ENCODE data around the gene RIPOR1.
A peak's percentile ranks its signal among the peaks of the same experiment; 100 is the strongest.

Gene RIPOR1

GRCh38 chr16:67544329-67544841 lies 15.8 kb downstream of the RIPOR1 start:
- no peak for TF ChIP-seq CTCF (IDR thresholded peaks at IDR 0.05; ENCODE audit: control insufficient read depth, insufficient read depth, low read depth, low read length, missing control alignments)
- DNase-seq (ENCODE audit: low read depth): no peak
- no peak overlapping the region for H3K4me3 ChIP-seq (ENCODE audit: control insufficient read depth, low read depth, low read length)

- H3K4me3 ChIP-seq (ENCODE audit: control insufficient read depth, low read depth, low read length): no peak overlapping the region
- no peak for TF ChIP-seq CTCF (IDR thresholded peaks at IDR 0.05; ENCODE audit: control insufficient read depth, insufficient read depth, low read depth, low read length, missing control alignments)
- no peak for DNase-seq (ENCODE audit: low read depth)
These were observed 16.4 kb downstream of the RIPOR1 start for GRCh38 chr16:67544844-67545664.

- no peak for TF ChIP-seq CTCF (IDR thresholded peaks at IDR 0.05; ENCODE audit: control insufficient read depth, insufficient read depth, low read depth, low read length, missing control alignments)
- H3K4me3 ChIP-seq (ENCODE audit: control insufficient read depth, low read depth, low read length): no peak overlapping the region
- DNase-seq (ENCODE audit: low read depth): no peak
These were observed 17.0 kb downstream of the RIPOR1 start for GRCh38 chr16:67545665-67546024.

- DNase-seq (ENCODE audit: low read depth): no peak
- H3K4me3 ChIP-seq (ENCODE audit: control insufficient read depth, low read depth, low read length): no peak overlapping the region
- TF ChIP-seq CTCF (IDR thresholded peaks at IDR 0.05; ENCODE audit: control insufficient read depth, insufficient read depth, low read depth, low read length, missing control alignments): no peak
These were observed 17.5 kb downstream of the RIPOR1 start for GRCh38 chr16:67546091-67546501.

GRCh38 chr16:67546761-67547422 lies 18.3 kb downstream of the RIPOR1 start:
- no peak for DNase-seq (ENCODE audit: low read depth)
- peak; percentile 92 for TF ChIP-seq CTCF (IDR thresholded peaks at IDR 0.05; ENCODE audit: control insufficient read depth, insufficient read depth, low read depth, low read length, missing control alignments)
- no peak overlapping the region for H3K4me3 ChIP-seq (ENCODE audit: control insufficient read depth, low read depth, low read length)

- DNase-seq (ENCODE audit: low read depth): no peak
- TF ChIP-seq CTCF (IDR thresholded peaks at IDR 0.05; ENCODE audit: control insufficient read depth, insufficient read depth, low read depth, low read length, missing control alignments): no peak
- H3K4me3 ChIP-seq (ENCODE audit: control insufficient read depth, low read depth, low read length): no peak overlapping the region
These were observed 19.0 kb downstream of the RIPOR1 start for GRCh38 chr16:67547423-67548264.
